GM21367 (cell line): ENCODE results near the gene LMO1.

Experiments
- ATAC-seq: cut with Tn5 transposase; IDR thresholded peaks from one replicate; pipeline ENCODE4 v1.9.1; 2021; ENCODE audit not compliant: unreplicated experiment

The LMO1 gene

DNA sequence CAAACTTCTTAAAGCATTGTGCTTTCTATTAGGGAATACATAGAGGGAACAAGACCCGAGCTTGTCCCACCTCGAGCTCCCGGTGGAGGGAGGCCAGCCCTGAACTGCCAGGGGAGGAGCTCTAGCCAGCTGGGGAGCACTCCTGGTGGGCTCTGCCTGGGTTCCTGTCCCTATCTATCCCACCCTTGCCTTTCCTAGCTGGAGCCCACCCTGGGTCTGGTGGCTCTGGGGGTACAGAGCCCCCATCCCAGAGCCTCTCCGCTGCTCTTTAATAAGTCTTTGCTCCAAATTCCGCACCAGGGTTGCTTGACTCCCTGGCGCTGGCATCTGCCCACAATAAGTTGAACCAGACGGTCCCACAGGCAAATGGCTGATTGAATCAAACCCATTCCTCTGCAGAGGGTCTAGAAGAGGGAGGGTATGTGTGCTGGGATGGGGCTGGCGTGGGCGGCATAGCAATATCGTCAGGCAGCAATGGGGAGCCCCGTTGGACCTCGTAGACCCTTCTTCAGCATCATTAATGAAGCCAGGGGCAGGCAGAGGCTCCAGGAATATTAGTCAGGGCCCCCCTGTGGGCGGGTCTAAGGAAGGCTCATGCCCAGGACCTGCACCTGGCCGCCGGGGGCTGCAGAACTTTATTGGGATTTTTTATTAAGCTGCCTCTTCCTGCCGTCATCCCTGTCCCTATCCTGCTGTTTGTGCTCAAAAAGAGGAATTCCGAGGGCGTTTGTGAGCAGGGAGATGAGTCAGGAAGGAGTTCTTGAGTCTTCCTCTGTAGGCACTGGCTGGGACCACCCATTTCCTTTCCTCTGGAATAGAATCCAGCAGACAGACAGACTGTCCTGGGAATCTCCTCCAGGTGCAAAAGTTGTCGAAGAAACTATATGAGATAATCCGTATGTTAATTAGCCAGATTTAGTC is 56.3 kb downstream of the LMO1 start:
- ATAC-seq = no peak

DNA sequence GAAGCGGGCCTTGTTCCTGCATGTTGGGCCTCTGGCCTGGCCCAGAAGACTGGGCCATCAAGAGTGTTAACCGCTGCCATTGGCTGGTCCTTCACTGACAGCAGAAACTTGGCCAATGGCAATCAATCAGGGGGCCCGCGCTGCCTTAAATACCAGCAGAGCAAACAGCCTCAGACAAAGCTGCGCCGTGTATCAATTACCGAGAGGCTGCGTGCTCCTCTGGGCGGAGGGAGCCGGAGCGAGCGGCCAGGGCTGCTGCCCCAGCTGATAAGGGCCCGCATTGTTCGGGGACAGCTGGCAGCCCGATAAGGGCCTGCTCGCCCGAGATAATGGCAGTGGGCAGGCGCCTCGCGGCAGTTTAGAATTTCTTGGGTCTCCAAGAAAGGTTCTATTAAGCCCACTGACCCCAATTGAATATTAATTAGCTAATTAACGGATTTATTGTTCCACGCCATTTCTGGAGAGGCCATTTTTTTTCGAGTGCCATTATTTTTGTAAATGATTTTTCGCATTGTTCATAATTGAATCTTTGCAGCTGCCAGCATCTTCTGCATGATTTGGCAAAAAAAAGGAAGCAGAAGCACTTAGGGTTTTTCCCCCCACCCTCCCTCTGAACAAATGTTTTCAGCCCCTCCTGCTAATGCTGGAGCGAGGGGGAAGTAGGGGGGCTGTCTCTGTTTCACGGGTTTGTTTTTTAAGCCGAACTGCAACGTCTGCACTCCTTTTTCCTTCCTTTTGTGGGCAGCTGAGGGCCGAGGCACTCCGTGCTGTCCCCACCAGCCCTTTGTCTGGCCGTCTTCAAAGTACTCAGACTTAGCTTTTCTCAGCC is 57.2 kb downstream of the LMO1 start:
- ATAC-seq = no peak

GRCh38 chr11:8205566-8205965 is 58.1 kb downstream of the LMO1 start:
- no peak for ATAC-seq

GRCh38 chr11:8204596-8204995 is 59.1 kb downstream of the LMO1 start:
- no peak for ATAC-seq

GRCh38 chr11:8204025-8204424 is 59.7 kb downstream of the LMO1 start:
- no peak for ATAC-seq

DNA sequence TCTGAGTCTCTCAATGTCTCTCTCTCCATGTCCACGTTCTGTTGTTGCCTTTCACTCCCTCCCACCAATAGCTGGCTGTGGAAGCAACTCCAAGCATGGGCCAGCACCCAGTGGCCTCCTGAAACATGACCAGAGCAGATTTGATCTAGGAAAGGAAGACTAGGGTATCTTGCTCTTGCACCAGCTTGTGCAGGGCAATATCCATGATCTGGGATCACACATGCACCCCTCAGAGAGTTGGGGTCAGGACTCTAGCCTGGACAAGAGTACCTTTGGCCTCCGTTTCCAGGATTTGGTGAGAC is 60.3 kb downstream of the LMO1 start:
- ATAC-seq = no peak

- ATAC-seq = no peak
Measured at GRCh38 chr11:8202516-8203413, 60.9 kb downstream of the LMO1 start.

DNA sequence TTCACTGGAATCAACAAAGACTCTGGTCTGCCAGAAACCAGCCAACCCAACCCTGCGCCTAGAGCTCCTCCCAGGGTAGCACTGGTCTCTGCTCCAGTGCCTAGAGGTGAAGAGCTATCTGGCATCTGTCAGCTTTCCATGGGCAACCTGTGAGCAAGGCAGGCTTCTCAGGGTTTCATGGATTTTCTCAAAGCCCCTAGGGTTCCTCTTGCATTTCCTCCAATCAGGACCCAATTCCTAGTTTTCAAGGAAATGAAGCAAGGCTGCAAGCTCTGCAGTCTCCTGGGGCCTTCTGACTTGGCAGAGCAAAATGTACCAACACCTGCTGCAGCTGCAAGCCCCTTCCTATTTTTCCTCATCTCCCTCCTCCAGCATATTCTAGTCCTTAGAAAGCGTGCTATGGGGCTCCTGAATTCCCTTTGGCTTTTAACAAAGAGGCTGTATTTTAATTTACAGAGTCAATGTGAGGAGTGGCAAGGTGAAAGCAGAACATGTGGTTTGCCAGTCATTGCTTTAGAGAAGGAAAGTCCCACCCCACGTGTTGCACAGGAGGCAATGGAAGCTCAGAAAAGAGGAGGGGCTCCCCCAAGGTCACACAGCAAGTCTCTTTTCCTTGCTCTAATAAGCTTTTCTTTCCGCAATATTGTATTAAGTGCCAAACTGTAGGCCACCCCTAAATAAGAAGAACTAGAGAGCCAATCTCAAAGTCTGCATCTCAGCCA is 61.9 kb downstream of the LMO1 start:
- peak; percentile 56 for ATAC-seq

DNA sequence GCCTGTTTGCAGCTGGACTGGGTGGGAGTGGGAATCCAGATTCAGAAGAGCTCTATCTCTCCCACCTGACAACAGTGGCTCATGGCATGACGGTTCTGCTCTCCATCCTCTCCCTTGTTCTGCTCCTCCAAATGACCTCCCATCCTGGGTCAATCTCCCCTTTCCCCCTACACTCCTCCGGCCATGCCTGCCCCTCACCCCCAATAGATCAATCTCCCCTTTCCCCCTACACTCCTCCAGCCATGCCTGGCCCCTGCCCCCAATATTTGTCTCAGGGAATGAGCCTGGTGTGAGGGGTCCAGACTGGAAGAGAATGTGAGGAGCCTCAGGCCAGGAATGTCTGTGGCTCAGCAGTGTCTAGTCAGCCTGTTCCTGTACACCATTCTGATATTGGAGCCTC is 64.0 kb downstream of the LMO1 start:
- ATAC-seq = no peak

GRCh38 chr11:8196749-8197148 is 66.9 kb downstream of the LMO1 start:
- ATAC-seq = no peak

- ATAC-seq = no peak
Measured at GRCh38 chr11:8194956-8195355, 68.7 kb downstream of the LMO1 start.

GRCh38 chr11:8192896-8193209 is 70.8 kb downstream of the LMO1 start:
- ATAC-seq = no peak

GRCh38 chr11:8192016-8192895 is 71.4 kb downstream of the LMO1 start:
- no peak for ATAC-seq

DNA sequence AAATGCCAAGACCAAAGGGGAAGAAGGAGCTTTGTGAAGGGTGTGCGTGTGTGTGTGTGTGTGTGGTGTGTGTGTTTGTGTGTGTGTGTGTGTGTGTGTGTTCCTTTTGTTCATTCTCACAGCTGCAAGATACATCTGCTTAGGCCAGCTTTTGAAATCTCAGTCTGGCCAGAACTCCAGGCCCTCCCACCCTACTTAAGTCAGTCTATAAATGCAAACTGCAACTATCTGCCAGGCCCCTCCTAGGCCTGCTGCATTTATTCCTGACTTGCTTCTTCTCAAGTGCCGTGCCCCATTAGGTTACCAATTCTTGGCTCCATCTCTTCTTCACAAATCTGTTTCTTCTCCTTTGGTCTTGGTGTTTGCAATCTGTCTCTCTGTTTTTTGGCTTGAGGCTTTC is 73.2 kb downstream of the LMO1 start:
- no peak for ATAC-seq

- ATAC-seq = no peak
Measured at GRCh38 chr11:8186429-8186828, 77.2 kb downstream of the LMO1 start.

DNA sequence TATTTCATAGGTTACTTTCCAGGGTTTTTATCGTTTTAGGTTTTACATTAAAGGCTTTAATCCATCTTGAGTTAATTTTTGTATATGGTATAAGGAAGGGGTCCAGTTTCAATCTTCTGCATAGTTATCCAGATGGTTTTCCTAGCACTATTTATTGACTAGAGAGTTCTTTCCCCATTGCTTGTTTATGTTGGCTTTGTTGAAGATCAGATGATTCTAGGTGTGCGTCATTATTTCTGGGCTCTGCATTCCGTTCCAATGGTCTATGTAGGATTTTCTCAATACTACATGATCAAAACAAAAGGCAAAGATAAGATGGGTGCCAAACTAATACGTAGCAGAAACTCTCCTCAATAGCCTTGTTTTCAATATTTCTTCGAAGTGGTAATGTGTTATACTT is 80.6 kb downstream of the LMO1 start:
- ATAC-seq = no peak

GRCh38 chr11:8180469-8180868 is 83.2 kb downstream of the LMO1 start:
- no peak for ATAC-seq

GRCh38 chr11:8178297-8178696 is 85.4 kb downstream of the LMO1 start:
- ATAC-seq = no peak

- ATAC-seq = no peak
Measured at GRCh38 chr11:8177136-8177535, 86.5 kb downstream of the LMO1 start.
